Kidney epithelial cell (primary cell): ENCODE results near the gene PPP3CB. TPM values are rescaled to one million over a fixed set of nuclear protein-coding genes. Genes with fewer than 3 reads are reported as not detected.

Experiments used
- DNase-seq: peaks from one replicate; pipeline ENCODE4 v3.0.0-alpha.2; 2010; ENCODE audit warnings: low read depth
- H3K27me3 ChIP-seq: 2 replicates; pipeline ENCODE4 v1.6.0; 2011; ENCODE audit warnings: low read length; ENCODE audit not compliant: control insufficient read depth, insufficient read depth
- H3K36me3 ChIP-seq: 2 replicates; pipeline ENCODE4 v1.5.1; 2011; ENCODE audit warnings: low read length; ENCODE audit not compliant: control insufficient read depth, insufficient read depth
- H3K4me3 ChIP-seq: 2 replicates; pipeline ENCODE4 v1.5.1; 2011; ENCODE audit warnings: low read depth, mild to moderate bottlenecking, control low read depth, low read length
- CTCF ChIP-seq: IDR thresholded peaks from 2 replicates; pipeline ENCODE4 v1.5.1; 2011; ENCODE audit warnings: mild to moderate bottlenecking, moderate library complexity, low read length, control low read depth, inconsistent platforms; ENCODE audit not compliant: insufficient read depth, poor library complexity, severe bottlenecking
- total RNA-seq: library from RNA; depleted of rRNA; stranded (reverse); fragments of >200 nt; gene quantifications from 2 replicates; pipeline ENCODE4 v1.2.3, GENCODE V29; 2015

The PPP3CB gene
- total RNA-seq, 1 donor from 2014 or later = 21.9 TPM

- Histone ChIP-seq H3K4me3 (no peak overlapping the region), H3K27me3 (no peaks in the 10 kb centered on the region), H3K36me3 (no peaks in the 10 kb centered on the region)
- TF ChIP-seq CTCF = no peak
- DNase-seq = no peak
Observed at GRCh38 chr10:73407495-73407894, 88.3 kb downstream of the PPP3CB start.

- no peak overlapping the region for H3K4me3 ChIP-seq
- no peaks in the 10 kb centered on the region for H3K36me3 ChIP-seq
- TF ChIP-seq CTCF = no peak
- H3K27me3 ChIP-seq = no peaks in the 10 kb centered on the region
- no peak for DNase-seq
Observed at GRCh38 chr10:73406846-73407245, 89.0 kb downstream of the PPP3CB start.

GRCh38 chr10:73405556-73405955, 90.3 kb downstream of the PPP3CB start:
- Histone ChIP-seq H3K36me3 (no peaks in the 10 kb centered on the region), H3K27me3 (no peaks in the 10 kb centered on the region), H3K4me3 (no peak overlapping the region)
- no peak for DNase-seq
- TF ChIP-seq CTCF = no peak

- DNase-seq = no peak
- TF ChIP-seq CTCF = no peak
Observed at GRCh38 chr10:73404690-73405089, 91.1 kb downstream of the PPP3CB start.

GRCh38 chr10:73401636-73402035, 94.2 kb downstream of the PPP3CB start:
- no peak overlapping the region for H3K4me3 ChIP-seq
- no peaks in the 10 kb centered on the region for H3K27me3 ChIP-seq
- no peak for TF ChIP-seq CTCF
- DNase-seq = no peak
- H3K36me3 ChIP-seq = no peaks in the 10 kb centered on the region

More at GRCh38 chr10:73404690-73405089, 91.1 kb downstream of the PPP3CB start:
- Histone ChIP-seq H3K4me3 (no peak overlapping the region), H3K36me3 (no peaks in the 10 kb centered on the region), H3K27me3 (no peaks in the 10 kb centered on the region)

GRCh38 chr10:73399063-73399462, 96.8 kb downstream of the PPP3CB start:
- no peak overlapping the region for H3K4me3 ChIP-seq
- no peak for DNase-seq
- H3K27me3 ChIP-seq = no peaks in the 10 kb centered on the region
- TF ChIP-seq CTCF = no peak
- H3K36me3 ChIP-seq = no peaks in the 10 kb centered on the region
